Caco-2 (cell line): Measurements from ENCODE around the gene PCSK9. TPM values are rescaled to one million over a fixed set of nuclear protein-coding genes. Genes with fewer than 3 reads are reported as not detected.

ENCODE experiments used
- BruUV-seq: library from RNA; stranded (reverse); fragments of 400-500 nt; replicated peaks from 2 replicates; lab custom pipeline; 2021; lab: Mats Ljungman, UMichigan
- CTCF ChIA-PET: fragments of 300-600 bp; sonication (Branson Sonifier 250); formaldehyde crosslinking; loops from one replicate; lab custom pipeline; 2022; ENCODE audit warnings: antibody characterized with exemption; lab: Charles Lee
- POLR2A ChIA-PET: fragments of 300-600 bp; sonication (Branson Sonifier 250); formaldehyde crosslinking; loops from one replicate; lab custom pipeline; 2022; ENCODE audit warnings: antibody characterized with exemption; lab: Charles Lee
- DNase-seq, 2 experiments: peaks; one replicate each; pipeline versions ENCODE4 v3.0.0 to v3.0.0-alpha.2; 2020 to 2022
- H3K27me3 ChIP-seq: replicated peaks from 2 replicates; pipeline ENCODE4 v1.6.0; 2011; ENCODE audit warnings: low read length; ENCODE audit not compliant: control insufficient read depth, insufficient read depth
- H3K36me3 ChIP-seq: 2 replicates; pipeline ENCODE4 v1.5.1; 2011; ENCODE audit warnings: low read length; ENCODE audit not compliant: control insufficient read depth, insufficient read depth
- H3K4me1 ChIP-seq: fragments of 250-450 bp; sonication (Bioruptor Pico); 2 replicates; pipeline ENCODE4 v1.5.1; 2020; ENCODE audit warnings: mild to moderate bottlenecking
- H3K4me3 ChIP-seq: 2 replicates; pipeline ENCODE4 v1.5.1; 2011; ENCODE audit warnings: low read depth, mild to moderate bottlenecking, control low read depth, low read length
- H3K9me3 ChIP-seq: fragments of 250-450 bp; sonication (Bioruptor Pico); 2 replicates; pipeline ENCODE4 v1.5.1; 2020; ENCODE audit warnings: mild to moderate bottlenecking, moderate library complexity
- H3K27ac Mint-ChIP-seq: one replicate; pipeline ENCODE4 v1.8.0; 2022; ENCODE audit warnings: mixed read lengths; ENCODE audit not compliant: unreplicated experiment
- H3K27me3 Mint-ChIP-seq: one replicate; pipeline ENCODE4 v1.8.0; 2022; ENCODE audit warnings: mixed read lengths; ENCODE audit not compliant: insufficient read depth, unreplicated experiment
- H3K36me3 Mint-ChIP-seq: one replicate; pipeline ENCODE4 v1.8.0; 2022; ENCODE audit warnings: mild to moderate bottlenecking, mixed read lengths; ENCODE audit not compliant: insufficient read depth, unreplicated experiment
- H3K4me1 Mint-ChIP-seq: one replicate; pipeline ENCODE4 v1.8.0; 2022; ENCODE audit warnings: low read depth, mixed read lengths; ENCODE audit not compliant: unreplicated experiment
- H3K4me3 Mint-ChIP-seq: one replicate; pipeline ENCODE4 v1.8.0; 2022; ENCODE audit warnings: mild to moderate bottlenecking, moderate library complexity, mixed read lengths; ENCODE audit not compliant: unreplicated experiment
- H3K9me3 Mint-ChIP-seq: one replicate; pipeline ENCODE4 v1.8.0; 2022; ENCODE audit warnings: mixed read lengths; ENCODE audit not compliant: unreplicated experiment
- CTCF ChIP-seq, 2 experiments: fragments of 200-600 bp in 1 of 2; IDR thresholded peaks; 1 replicate in 1 of 2; 2 replicates in 1 of 2; pipeline versions ENCODE4 v1.5.1 to v1.8.0; 2011 to 2022; ENCODE audit warnings: antibody characterized with exemption in 1 of 2, control low read depth in 1 of 2, inconsistent platforms in 1 of 2, low read depth in 1 of 2, low read length in 1 of 2, mild to moderate bottlenecking in 1 of 2, moderate library complexity in 1 of 2; ENCODE audit not compliant: insufficient read depth in 1 of 2, severe bottlenecking in 1 of 2, unreplicated experiment in 1 of 2
- intact Hi-C: fragments of 100-400 bp; cut with micrococcal nuclease; formaldehyde crosslinking; loops from one replicate; pipeline ENCODE4 v1.10.0; 2022; ENCODE audit not compliant: unreplicated experiment
- total RNA-seq: library from RNA; stranded (reverse); gene quantifications from 2 replicates; pipeline ENCODE4 v1.2.3, GENCODE V29; 2022

Gene PCSK9
- total RNA-seq, 1 experiment from 2014 or later = 29.4 TPM

DNA sequence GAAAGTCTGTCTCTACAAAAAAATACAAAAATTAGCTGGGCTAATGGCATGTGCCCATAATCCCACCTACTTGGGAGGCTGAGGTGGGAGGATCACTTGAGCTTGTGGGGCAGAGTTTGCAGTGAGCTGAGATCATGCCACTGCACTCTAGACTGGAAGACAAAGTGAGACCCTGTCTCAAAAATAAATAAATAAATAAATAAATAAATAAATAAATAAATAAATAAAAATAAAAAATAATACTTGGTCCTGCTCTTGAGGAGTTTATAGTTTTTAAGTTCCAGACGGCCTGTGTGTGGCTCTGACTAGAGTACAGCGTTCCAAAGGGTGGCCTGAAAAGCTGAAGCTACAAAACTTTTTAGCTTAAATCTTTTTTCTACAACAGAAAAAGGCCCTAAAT lies 35.1 kb downstream of the PCSK9 start:
- H3K4me1 ChIP-seq = no peaks in the 10 kb centered on the region
- ChIA-PET CTCF (no interaction called here), POLR2A (no interaction called here)
- H3K27me3 ChIP-seq = no peaks in the 10 kb centered on the region
- Mint-ChIP-seq H3K9me3 (no peaks in the 10 kb centered on the region), H3K27ac (no peak overlapping the region), H3K36me3 (peaks cover 77% of the 10 kb centered on the region), H3K27me3 (no peaks in the 10 kb centered on the region), H3K4me3 (no peak overlapping the region), H3K4me1 (no peaks in the 10 kb centered on the region)
- no peaks in the 10 kb centered on the region; the same call in 1 of the 2 replicates for H3K36me3 ChIP-seq
- no peak for DNase-seq
- no peak overlapping the region for H3K4me3 ChIP-seq
- H3K9me3 ChIP-seq = no peaks in the 10 kb centered on the region
- no peak for TF ChIP-seq CTCF (IDR thresholded peaks at IDR 0.05; ENCODE audit: insufficient read depth in 1 of 2, low read depth in 1 of 2, low read length in 1 of 2, severe bottlenecking in 1 of 2, unreplicated experiment in 1 of 2)
- intact Hi-C loops = no loop called here
- BruUV-seq = no TSS peak

- POLR2A ChIA-PET = no interaction called here
- no peaks in the 10 kb centered on the region; the same call in 1 of the 2 replicates for H3K36me3 ChIP-seq
- no peak for DNase-seq
- TF ChIP-seq CTCF (IDR thresholded peaks at IDR 0.05; ENCODE audit: insufficient read depth in 1 of 2, low read depth in 1 of 2, low read length in 1 of 2, severe bottlenecking in 1 of 2, unreplicated experiment in 1 of 2) = no peak
- Mint-ChIP-seq H3K27ac (no peak overlapping the region), H3K4me1 (peaks cover 5% of the 10 kb centered on the region), H3K27me3 (no peaks in the 10 kb centered on the region), H3K4me3 (no peak overlapping the region), H3K36me3 (peaks cover 68% of the 10 kb centered on the region), H3K9me3 (no peaks in the 10 kb centered on the region)
- H3K4me3 ChIP-seq = no peak overlapping the region
- intact Hi-C loops = no loop called here
- H3K27me3 ChIP-seq = no peaks in the 10 kb centered on the region
- CTCF ChIA-PET = no interaction called here
- BruUV-seq = no TSS peak
- no peaks in the 10 kb centered on the region for H3K9me3 ChIP-seq
- H3K4me1 ChIP-seq = no peaks in the 10 kb centered on the region
Observed at GRCh38 chr1:55076356-55076755, 37.0 kb downstream of the PCSK9 start.

GRCh38 chr1:55078470-55078869 lies 39.1 kb downstream of the PCSK9 start:
- Mint-ChIP-seq H3K27ac (no peak overlapping the region), H3K36me3 (peaks cover 61% of the 10 kb centered on the region), H3K4me1 (peaks cover 10% of the 10 kb centered on the region), H3K4me3 (no peak overlapping the region), H3K9me3 (no peaks in the 10 kb centered on the region), H3K27me3 (no peaks in the 10 kb centered on the region)
- TF ChIP-seq CTCF (IDR thresholded peaks at IDR 0.05; ENCODE audit: insufficient read depth in 1 of 2, low read depth in 1 of 2, low read length in 1 of 2, severe bottlenecking in 1 of 2, unreplicated experiment in 1 of 2) = no peak
- Histone ChIP-seq H3K4me1 (no peaks in the 10 kb centered on the region), H3K4me3 (no peak overlapping the region), H3K36me3 (no peaks in the 10 kb centered on the region; the same call in 1 of the 2 replicates), H3K27me3 (no peaks in the 10 kb centered on the region), H3K9me3 (no peaks in the 10 kb centered on the region)
- ChIA-PET POLR2A (interaction anchor here (0.6 kb wide), 1 partner anchor 12 kb away, joined by 6 read pairs; no protein-coding TSS in a partner anchor), CTCF (interaction anchor here (0.6 kb wide), 2 partner anchors 86 to 128 kb away, joined by 4 to 5 read pairs; no protein-coding TSS in a partner anchor)
- BruUV-seq = no TSS peak
- intact Hi-C loops = no loop called here
- no peak for DNase-seq
